HepG2 (cell line): ENCODE results near the gene KIF13A.

Experiments
- CHD4 ChIP-seq: fragments of 200-600 bp; sonication (generic); IDR thresholded peaks from 2 replicates; pipeline ENCODE4 v1.7.0; 2017; ENCODE audit warnings: mild to moderate bottlenecking, low read length, borderline replicate concordance
- EZH2 ChIP-seq: conservative IDR thresholded peaks from 2 replicates; pipeline ENCODE4 v1.6.1; 2012; ENCODE audit warnings: mild to moderate bottlenecking, low read depth, low read length, moderate library complexity
- NR2C2 ChIP-seq: sonication (generic); formaldehyde crosslinking; IDR thresholded peaks from 2 replicates; pipeline ENCODE4 v1.4.0; 2020; ENCODE audit warnings: missing genetic modification reagents, mild to moderate bottlenecking, moderate library complexity, borderline replicate concordance
- REXO4 ChIP-seq: sonication (generic); formaldehyde crosslinking; IDR thresholded peaks from 2 replicates; pipeline ENCODE4 v1.8.0; 2022; ENCODE audit warnings: missing genetic modification reagents, mild to moderate bottlenecking, borderline replicate concordance
- SNAPC2 ChIP-seq: sonication (generic); formaldehyde crosslinking; IDR thresholded peaks from 2 replicates; pipeline ENCODE4 v1.8.1; 2022; ENCODE audit warnings: mild to moderate bottlenecking, missing genetic modification reagents
- ZFP1 ChIP-seq: IDR thresholded peaks from 2 replicates; pipeline ENCODE4 v1.6.1; 2016
- ZNF354B ChIP-seq: sonication (generic); formaldehyde crosslinking; IDR thresholded peaks from 2 replicates; pipeline ENCODE4 v1.8.0; 2022; ENCODE audit warnings: mild to moderate bottlenecking, missing genetic modification reagents
- TF ChIP-seq, protein P1 (sequence below): IDR thresholded peaks from 2 replicates; pipeline ENCODE4 v1.6.1; 2016; ENCODE audit warnings: control low read depth
- TF ChIP-seq, protein P2 (sequence below): sonication (generic); formaldehyde crosslinking; IDR thresholded peaks from 2 replicates; pipeline ENCODE4 v1.4.0; 2020; ENCODE audit warnings: mild to moderate bottlenecking, missing genetic modification reagents
- TF ChIP-seq, protein P3 (sequence below): sonication (generic); formaldehyde crosslinking; IDR thresholded peaks from 2 replicates; pipeline ENCODE4 v1.4.0; 2020; ENCODE audit warnings: missing genetic modification reagents, mild to moderate bottlenecking, borderline replicate concordance
- TF ChIP-seq, protein P4 (sequence below), 2 experiments: IDR thresholded peaks; 2 replicates each; pipeline ENCODE4 v1.6.1; 2011 to 2012; ENCODE audit warnings: low read length in 2 of 2, borderline replicate concordance in 1 of 2, low read depth in 1 of 2, mild to moderate bottlenecking in 1 of 2, moderate library complexity in 1 of 2

DNA sequence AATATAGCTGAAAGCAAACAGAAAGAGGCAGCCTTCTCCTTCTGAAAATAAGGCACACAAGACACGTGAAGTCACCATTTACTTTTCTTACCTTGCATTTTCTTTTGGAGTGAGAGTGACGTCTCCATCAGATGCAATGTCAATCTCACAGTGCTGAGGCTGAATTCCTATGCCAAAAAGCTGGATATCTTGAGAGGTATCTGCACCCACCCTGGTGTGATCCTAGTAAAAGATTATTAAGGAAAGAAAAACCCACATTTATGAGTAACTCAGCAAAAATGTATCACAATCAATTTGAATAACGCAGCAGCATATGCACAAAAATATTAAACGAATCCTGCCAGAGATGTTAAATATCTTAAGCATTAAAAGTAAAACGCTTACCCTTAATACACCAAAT is 159.3 kb downstream of the KIF13A start:
- TF ChIP-seq NR2C2 (CRISPR knock-in tag) (no peak), ZFP1 (CRISPR knock-in tag) (no peak), REXO4 (CRISPR knock-in tag) (no peak), CHD4 (no peak), EZH2 (no peak), ZNF354B (CRISPR knock-in tag) (no peak), SNAPC2 (no peak)
- TF ChIP-seq, protein P1, sequence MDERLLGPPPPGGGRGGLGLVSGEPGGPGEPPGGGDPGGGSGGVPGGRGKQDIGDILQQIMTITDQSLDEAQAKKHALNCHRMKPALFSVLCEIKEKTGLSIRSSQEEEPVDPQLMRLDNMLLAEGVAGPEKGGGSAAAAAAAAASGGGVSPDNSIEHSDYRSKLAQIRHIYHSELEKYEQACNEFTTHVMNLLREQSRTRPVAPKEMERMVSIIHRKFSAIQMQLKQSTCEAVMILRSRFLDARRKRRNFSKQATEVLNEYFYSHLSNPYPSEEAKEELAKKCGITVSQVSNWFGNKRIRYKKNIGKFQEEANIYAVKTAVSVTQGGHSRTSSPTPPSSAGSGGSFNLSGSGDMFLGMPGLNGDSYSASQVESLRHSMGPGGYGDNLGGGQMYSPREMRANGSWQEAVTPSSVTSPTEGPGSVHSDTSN (CRISPR knock-in tag): no peak
- TF ChIP-seq, protein P2, sequence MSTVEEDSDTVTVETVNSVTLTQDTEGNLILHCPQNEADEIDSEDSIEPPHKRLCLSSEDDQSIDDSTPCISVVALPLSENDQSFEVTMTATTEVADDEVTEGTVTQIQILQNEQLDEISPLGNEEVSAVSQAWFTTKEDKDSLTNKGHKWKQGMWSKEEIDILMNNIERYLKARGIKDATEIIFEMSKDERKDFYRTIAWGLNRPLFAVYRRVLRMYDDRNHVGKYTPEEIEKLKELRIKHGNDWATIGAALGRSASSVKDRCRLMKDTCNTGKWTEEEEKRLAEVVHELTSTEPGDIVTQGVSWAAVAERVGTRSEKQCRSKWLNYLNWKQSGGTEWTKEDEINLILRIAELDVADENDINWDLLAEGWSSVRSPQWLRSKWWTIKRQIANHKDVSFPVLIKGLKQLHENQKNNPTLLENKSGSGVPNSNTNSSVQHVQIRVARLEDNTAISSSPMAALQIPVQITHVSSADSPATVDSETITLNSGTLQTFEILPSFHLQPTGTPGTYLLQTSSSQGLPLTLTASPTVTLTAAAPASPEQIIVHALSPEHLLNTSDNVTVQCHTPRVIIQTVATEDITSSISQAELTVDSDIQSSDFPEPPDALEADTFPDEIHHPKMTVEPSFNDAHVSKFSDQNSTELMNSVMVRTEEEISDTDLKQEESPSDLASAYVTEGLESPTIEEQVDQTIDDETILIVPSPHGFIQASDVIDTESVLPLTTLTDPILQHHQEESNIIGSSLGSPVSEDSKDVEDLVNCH (CRISPR knock-in tag): no peak
- TF ChIP-seq, protein P3, sequence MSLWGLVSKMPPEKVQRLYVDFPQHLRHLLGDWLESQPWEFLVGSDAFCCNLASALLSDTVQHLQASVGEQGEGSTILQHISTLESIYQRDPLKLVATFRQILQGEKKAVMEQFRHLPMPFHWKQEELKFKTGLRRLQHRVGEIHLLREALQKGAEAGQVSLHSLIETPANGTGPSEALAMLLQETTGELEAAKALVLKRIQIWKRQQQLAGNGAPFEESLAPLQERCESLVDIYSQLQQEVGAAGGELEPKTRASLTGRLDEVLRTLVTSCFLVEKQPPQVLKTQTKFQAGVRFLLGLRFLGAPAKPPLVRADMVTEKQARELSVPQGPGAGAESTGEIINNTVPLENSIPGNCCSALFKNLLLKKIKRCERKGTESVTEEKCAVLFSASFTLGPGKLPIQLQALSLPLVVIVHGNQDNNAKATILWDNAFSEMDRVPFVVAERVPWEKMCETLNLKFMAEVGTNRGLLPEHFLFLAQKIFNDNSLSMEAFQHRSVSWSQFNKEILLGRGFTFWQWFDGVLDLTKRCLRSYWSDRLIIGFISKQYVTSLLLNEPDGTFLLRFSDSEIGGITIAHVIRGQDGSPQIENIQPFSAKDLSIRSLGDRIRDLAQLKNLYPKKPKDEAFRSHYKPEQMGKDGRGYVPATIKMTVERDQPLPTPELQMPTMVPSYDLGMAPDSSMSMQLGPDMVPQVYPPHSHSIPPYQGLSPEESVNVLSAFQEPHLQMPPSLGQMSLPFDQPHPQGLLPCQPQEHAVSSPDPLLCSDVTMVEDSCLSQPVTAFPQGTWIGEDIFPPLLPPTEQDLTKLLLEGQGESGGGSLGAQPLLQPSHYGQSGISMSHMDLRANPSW (CRISPR knock-in tag): no peak
- TF ChIP-seq, protein P4, sequence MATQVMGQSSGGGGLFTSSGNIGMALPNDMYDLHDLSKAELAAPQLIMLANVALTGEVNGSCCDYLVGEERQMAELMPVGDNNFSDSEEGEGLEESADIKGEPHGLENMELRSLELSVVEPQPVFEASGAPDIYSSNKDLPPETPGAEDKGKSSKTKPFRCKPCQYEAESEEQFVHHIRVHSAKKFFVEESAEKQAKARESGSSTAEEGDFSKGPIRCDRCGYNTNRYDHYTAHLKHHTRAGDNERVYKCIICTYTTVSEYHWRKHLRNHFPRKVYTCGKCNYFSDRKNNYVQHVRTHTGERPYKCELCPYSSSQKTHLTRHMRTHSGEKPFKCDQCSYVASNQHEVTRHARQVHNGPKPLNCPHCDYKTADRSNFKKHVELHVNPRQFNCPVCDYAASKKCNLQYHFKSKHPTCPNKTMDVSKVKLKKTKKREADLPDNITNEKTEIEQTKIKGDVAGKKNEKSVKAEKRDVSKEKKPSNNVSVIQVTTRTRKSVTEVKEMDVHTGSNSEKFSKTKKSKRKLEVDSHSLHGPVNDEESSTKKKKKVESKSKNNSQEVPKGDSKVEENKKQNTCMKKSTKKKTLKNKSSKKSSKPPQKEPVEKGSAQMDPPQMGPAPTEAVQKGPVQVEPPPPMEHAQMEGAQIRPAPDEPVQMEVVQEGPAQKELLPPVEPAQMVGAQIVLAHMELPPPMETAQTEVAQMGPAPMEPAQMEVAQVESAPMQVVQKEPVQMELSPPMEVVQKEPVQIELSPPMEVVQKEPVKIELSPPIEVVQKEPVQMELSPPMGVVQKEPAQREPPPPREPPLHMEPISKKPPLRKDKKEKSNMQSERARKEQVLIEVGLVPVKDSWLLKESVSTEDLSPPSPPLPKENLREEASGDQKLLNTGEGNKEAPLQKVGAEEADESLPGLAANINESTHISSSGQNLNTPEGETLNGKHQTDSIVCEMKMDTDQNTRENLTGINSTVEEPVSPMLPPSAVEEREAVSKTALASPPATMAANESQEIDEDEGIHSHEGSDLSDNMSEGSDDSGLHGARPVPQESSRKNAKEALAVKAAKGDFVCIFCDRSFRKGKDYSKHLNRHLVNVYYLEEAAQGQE (IDR thresholded peaks at IDR 0.05; ENCODE audit: borderline replicate concordance in 1 of 2, low read depth in 1 of 2, low read length in 2 of 2): no peak
